Cardiac fibroblast (primary cell): ENCODE results near the gene ACTC1.
"Not testable (repeated sequence)": the region's sequence is repeated elsewhere in the genome, so short reads cannot be mapped to it uniquely, and the experiment has no call there.

Source experiments
- DNase-seq, 2 donors: peaks; one replicate each; pipeline versions ENCODE4 v3.0.0 to v3.0.0-alpha.2; 2010; ENCODE audit warnings: low read depth in 2 of 2
- H3K4me3 ChIP-seq, 2 donors: replicated peaks in 1 of 2; 1 replicate in 1 of 2; 2 replicates in 1 of 2; pipeline ENCODE4 v1.5.1; 2011; ENCODE audit warnings: low read depth in 2 of 2, low read length in 2 of 2, mild to moderate bottlenecking in 2 of 2, moderate library complexity in 1 of 2
- CTCF ChIP-seq: IDR thresholded peaks from one replicate; pipeline ENCODE4 v1.5.1; 2011; ENCODE audit warnings: low read depth, mild to moderate bottlenecking, low read length, inconsistent platforms

The ACTC1 gene

DNA sequence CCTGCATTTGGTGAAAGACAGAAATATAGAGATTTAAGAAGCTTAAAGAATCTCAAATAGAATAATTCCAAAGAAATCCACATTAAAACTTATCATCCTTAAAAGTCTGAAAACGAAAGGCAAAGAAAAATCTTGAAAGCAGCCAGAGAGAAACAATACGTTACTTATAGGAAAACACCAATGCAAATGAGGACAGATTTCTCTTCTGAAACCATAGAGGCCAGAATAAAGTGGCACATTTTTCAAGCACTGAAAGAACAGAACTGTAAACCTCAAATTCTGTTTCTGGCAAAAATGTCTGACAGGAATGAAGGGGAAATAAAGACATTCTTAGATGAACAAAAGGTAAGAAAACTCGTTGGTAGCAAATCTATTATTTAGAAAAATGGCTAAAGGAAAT is 13.8 kb upstream of the ACTC1 start:
- TF ChIP-seq CTCF = no peak
- no peak overlapping the region for H3K4me3 ChIP-seq
- no peak for DNase-seq

DNA sequence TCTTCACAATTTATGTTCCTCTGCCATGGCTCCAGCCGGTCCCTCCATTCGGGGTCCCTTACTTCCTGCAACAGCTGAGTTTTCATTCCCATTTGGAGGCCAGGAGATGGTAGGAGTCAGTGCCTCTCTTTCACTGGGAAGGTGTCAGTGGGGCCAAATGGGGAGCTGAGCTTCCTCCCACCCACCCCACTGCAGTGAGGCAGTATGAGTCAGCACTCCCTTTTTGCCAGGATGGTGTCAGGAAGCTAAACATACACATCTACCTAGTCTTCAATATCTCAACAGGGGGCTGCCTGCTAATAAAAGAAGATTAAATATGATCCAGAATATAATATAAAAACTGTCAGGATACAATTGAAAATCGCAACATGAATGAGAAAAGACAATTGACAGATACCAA is 12.7 kb upstream of the ACTC1 start:
- DNase-seq = peak in 1 of 2 donors; percentile 41
- no peak overlapping the region for H3K4me3 ChIP-seq
- TF ChIP-seq CTCF = no peak

GRCh38 chr15:34807241-34807640 is 11.9 kb upstream of the ACTC1 start:
- H3K4me3 ChIP-seq, DNase-seq: not testable (repeated sequence)

DNA sequence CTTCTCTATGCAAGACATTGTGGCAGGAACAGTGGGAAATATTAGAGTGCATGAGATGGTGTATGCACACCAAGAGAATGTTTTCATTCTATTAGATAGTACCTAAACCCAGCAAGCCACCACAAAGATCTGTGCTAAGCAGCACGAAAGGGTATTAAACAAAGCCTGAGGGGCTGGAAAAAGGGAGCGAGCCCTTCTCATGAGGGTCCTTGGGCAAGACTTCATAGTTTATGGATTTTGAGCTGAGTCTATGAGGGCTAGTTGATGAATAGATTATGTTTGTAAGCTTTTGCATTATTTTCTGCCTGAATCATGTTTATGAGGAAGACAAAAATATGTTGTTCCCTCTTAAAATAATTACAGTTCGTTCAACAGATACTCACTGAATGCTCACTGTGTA is 9.4 kb upstream of the ACTC1 start:
- H3K4me3 ChIP-seq = no peak overlapping the region
- no peak for DNase-seq
- no peak for TF ChIP-seq CTCF

DNA sequence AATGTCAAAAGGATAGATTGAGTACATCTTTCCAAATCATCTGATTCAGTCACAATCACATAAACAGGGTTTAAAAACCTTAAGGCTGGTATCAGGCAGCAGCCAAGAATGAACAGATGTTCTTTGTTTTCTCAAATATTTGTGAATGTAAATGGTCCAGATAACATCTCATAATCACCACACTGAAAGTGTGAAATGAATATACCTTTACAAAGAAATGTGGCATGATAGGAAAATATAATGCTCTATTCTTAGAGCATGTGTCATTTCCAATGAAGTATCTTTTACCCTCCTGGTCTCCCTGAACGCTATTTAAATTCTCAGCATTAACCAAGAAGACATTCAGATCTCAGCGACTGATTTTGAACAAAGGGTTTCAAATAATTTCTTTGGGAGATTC is 8.8 kb upstream of the ACTC1 start:
- no peak overlapping the region for H3K4me3 ChIP-seq
- DNase-seq = no peak
- no peak for TF ChIP-seq CTCF

DNA sequence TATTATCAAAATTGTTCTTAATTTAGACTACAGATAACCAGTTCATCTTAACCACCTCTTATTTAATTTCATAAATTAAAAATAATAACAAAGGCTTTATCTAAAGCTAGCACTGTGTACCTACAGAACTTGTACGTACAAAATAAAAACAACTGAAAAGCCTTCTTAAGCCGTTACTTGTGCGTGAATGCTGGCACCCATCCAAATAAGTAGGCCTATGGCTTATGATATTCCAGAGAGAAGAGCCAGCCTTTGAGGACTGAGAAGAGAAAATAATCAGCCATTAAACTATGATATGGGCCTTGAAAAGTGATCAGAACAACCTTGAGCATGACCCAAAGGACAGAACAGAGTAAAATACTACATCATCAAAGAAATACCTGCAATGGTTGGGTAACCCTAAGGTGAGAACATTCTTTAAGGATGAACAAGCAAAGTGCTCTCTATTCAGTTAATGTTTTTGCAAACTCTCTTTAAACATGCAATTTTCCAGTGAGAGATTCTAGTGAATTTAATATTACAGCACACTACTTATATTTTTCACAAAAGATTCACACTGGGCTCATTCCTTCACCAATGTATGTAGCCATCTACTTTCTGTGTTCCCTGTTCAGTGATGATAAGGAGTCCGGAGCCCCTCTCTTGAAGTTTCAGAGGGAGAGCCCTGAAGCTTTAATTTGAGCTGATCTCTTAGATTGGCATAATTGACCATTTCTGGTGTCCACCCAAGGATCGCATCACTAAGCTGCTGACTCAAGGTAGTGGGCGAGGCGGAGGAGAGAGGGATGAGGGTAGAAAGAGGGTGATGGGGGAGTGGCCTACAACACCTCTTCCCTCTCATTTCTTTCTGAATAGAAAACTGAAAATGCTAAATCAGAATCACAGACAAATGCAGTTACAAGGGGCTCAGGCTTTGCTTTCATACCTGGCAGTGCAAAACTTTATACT is 7.7 kb upstream of the ACTC1 start:
- H3K4me3 ChIP-seq = no peak overlapping the region
- no peak for DNase-seq
- TF ChIP-seq CTCF = no peak

DNA sequence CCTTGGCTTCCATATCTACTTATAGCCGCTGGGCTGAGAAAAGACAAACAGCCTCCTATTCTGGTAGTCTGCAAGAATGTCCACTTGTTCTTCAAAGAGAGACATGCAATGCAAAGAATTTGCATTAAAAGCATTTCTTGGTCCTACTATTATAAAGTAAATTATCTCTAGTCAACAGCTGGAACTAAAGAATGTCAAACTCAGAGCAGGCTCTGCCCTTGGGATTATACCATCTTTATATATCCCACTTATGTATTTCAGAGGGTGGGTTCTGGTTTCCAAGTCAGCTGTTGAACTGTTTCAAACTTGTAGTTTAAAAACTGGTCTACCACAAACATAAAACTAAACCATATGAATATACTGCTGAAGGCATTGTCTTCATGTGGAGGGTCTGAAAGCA is 7.0 kb upstream of the ACTC1 start:
- no peak for TF ChIP-seq CTCF
- H3K4me3 ChIP-seq = no peak overlapping the region
- no peak for DNase-seq
